ENCODE results near the gene DSN1. TPM values are rescaled to one million over a fixed set of nuclear protein-coding genes. Genes with fewer than 3 reads are reported as not detected.

The DSN1 gene
- total RNA-seq, 1 donor from 2014 or later, result 24.1 TPM

Other genes starting within 250 kb of the DSN1 start
- gene MYL9, start 232.2 kb downstream of the DSN1 start, total RNA-seq (ENCODE audit: low replicate concordance), result 55.1 and 59.0 TPM in 2 replicates
- 26.9 and 43.5 TPM in 2 replicates for gene TGIF2, start 200.2 kb downstream of the DSN1 start, total RNA-seq (ENCODE audit: low replicate concordance)
- gene RAB5IF, start 168.0 kb downstream of the DSN1 start, total RNA-seq (ENCODE audit: low replicate concordance), result 85.8 and 122 TPM in 2 replicates
- gene SLA2, start 127.6 kb downstream of the DSN1 start, total RNA-seq (ENCODE audit: low replicate concordance), result not detected in 2 replicates
- 24.9 and 31.5 TPM in 2 replicates for gene NDRG3, start 27.7 kb downstream of the DSN1 start, total RNA-seq (ENCODE audit: low replicate concordance)
- 0.75 and 0.93 TPM in 2 replicates for gene TLDC2, start 102.4 kb upstream of the DSN1 start, total RNA-seq (ENCODE audit: low replicate concordance)
- gene SAMHD1, start 177.9 kb upstream of the DSN1 start, total RNA-seq (ENCODE audit: low replicate concordance), result 33.4 and 52.6 TPM in 2 replicates

Data from type B pancreatic cell (in vitro differentiated cells).